ENCODE results near the gene FAM25A. TPM values are rescaled to one million over a fixed set of nuclear protein-coding genes. Genes with fewer than 3 reads are reported as not detected.

FAM25A gene
- polyA plus RNA-seq, 2 of the 4 experiments (the other 2 are of a cell fraction) = not detected

DNA sequence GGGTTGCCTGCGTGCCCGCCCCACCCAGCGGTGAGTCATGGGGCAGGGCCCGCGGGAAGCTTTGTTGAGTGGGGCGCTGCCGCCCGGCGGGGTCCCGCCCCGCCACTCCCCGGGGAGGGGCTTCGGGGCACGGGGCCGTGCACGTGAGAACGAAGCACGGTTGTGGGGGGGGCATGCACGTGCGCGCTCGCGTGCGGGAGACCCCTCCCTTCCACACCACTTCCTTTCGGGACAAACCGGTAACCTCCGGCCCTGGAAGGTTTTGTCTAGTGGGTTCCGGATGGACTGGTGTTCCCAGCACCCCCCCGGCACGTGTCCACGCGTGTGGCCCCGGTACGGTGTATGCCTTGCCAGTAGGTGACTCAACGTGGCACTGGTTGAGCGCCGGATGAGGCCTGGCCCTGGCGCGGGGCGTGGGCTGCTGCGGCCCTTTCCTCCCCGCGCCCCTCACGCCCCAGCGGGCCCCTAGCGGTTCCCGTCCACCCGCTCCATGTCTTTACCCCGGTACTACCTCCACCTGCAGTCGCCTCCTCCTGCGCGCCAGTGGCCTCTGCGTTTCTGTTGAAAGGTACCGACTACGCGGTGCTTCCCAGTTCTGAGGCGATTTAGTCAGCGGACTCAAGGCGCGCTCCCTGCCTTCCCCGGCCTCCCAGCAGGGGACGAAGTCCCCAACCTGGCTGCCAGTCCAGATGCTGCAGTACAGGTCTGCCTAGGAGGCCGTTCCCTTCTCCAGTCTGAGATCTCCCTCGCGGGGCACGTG, 48.7 kb upstream of the FAM25A start:
- no peak for FAIRE-seq
- ChIA-PET CTCF (interaction anchor here (0.7 to 7.2 kb wide), 4 partner anchors 11 to 211 kb away, joined by 3 to 57 read pairs (median 22); no protein-coding TSS in a partner anchor), POLR2A (interaction anchor here (0.6 to 1.6 kb wide), 7 partner anchors 15 to 215 kb away, joined by 3 to 9 read pairs (median 5); partner anchors contain the start of genes BMPR1A, GLUD1, MMRN2 and SHLD2)
- peak; percentile 79 to 85 for DNase-seq (ENCODE audit: low read depth in 1 of 2, low spot score in 1 of 2)
- Histone ChIP-seq H3K9me3 (no peaks in the 10 kb centered on the region), H3K4me3 (peak overlapping the region; percentile 59), H3K4me1 (peaks cover 40% of the 10 kb centered on the region), H3K4me2 (peak overlapping the region; percentile 88), H3K27ac (peak overlapping the region; percentile 87 to 96)
- WGBS (ENCODE audit: missing lambda C conversion rate) = 69% methylated on average over 21 of the region's 66 CpGs
- peak; percentile 73; the same call in 1 of the 2 replicates for TF ChIP-seq HOXB5 (CRISPR knock-in tag; IDR thresholded peaks at IDR 0.05)
- TF ChIP-seq EP300 (IDR thresholded peaks at IDR 0.05) = no peak
- peak; percentile 73 for TF ChIP-seq FOSL2 (IDR thresholded peaks at IDR 0.05)
- TF ChIP-seq FOSL2 (CRISPR knock-in tag; IDR thresholded peaks at IDR 0.05) = peak; percentile 96
- TF ChIP-seq PHF8 (IDR thresholded peaks at IDR 0.05; ENCODE audit: borderline replicate concordance, low read depth) = 0 out of 2 replicates have a peak, but pooled peaks have one; percentile 11
- TF ChIP-seq JUNB (IDR thresholded peaks at IDR 0.05) = peak; percentile 52
- peak; percentile 64; the same call in 1 of the 2 replicates for TF ChIP-seq GATA3 (IDR thresholded peaks at IDR 0.05; ENCODE audit: borderline replicate concordance)
- TF ChIP-seq NPAS2 (CRISPR knock-in tag; IDR thresholded peaks at IDR 0.05; ENCODE audit: borderline replicate concordance) = peak; percentile 99
- TF ChIP-seq JUN (IDR thresholded peaks at IDR 0.05) = peak; percentile 6 to 73; a peak in 2 of 5 replicates
- no peak for TF ChIP-seq ZSCAN20 (CRISPR knock-in tag; IDR thresholded peaks at IDR 0.05)
- TF ChIP-seq, protein P1, sequence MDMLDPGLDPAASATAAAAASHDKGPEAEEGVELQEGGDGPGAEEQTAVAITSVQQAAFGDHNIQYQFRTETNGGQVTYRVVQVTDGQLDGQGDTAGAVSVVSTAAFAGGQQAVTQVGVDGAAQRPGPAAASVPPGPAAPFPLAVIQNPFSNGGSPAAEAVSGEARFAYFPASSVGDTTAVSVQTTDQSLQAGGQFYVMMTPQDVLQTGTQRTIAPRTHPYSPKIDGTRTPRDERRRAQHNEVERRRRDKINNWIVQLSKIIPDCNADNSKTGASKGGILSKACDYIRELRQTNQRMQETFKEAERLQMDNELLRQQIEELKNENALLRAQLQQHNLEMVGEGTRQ (IDR thresholded peaks at IDR 0.05) = peak; percentile 51
- peak; percentile 97 for TF ChIP-seq BHLHE40 (IDR thresholded peaks at IDR 0.05; ENCODE audit: low read depth, low read length)
- no peak; a peak in 1 of 5 replicates for TF ChIP-seq RAD21 (conservative IDR thresholded peaks at IDR 0.05 in 1 of 2, IDR thresholded peaks at IDR 0.05 in 1 of 2)
- TF ChIP-seq, protein P2, sequence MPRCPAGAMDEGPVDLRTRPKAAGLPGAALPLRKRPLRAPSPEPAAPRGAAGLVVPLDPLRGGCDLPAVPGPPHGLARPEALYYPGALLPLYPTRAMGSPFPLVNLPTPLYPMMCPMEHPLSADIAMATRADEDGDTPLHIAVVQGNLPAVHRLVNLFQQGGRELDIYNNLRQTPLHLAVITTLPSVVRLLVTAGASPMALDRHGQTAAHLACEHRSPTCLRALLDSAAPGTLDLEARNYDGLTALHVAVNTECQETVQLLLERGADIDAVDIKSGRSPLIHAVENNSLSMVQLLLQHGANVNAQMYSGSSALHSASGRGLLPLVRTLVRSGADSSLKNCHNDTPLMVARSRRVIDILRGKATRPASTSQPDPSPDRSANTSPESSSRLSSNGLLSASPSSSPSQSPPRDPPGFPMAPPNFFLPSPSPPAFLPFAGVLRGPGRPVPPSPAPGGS (IDR thresholded peaks at IDR 0.05) = peak; percentile 42; the same call in 1 of the 3 replicates
- no peak for TF ChIP-seq FOXS1 (CRISPR knock-in tag; IDR thresholded peaks at IDR 0.05)
- TF ChIP-seq, protein P3, sequence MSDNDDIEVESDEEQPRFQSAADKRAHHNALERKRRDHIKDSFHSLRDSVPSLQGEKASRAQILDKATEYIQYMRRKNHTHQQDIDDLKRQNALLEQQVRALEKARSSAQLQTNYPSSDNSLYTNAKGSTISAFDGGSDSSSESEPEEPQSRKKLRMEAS (IDR thresholded peaks at IDR 0.05) = peak; percentile 99
- TF ChIP-seq, protein P4, sequence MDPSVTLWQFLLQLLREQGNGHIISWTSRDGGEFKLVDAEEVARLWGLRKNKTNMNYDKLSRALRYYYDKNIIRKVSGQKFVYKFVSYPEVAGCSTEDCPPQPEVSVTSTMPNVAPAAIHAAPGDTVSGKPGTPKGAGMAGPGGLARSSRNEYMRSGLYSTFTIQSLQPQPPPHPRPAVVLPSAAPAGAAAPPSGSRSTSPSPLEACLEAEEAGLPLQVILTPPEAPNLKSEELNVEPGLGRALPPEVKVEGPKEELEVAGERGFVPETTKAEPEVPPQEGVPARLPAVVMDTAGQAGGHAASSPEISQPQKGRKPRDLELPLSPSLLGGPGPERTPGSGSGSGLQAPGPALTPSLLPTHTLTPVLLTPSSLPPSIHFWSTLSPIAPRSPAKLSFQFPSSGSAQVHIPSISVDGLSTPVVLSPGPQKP (IDR thresholded peaks at IDR 0.05; ENCODE audit: low read depth, low read length) = no peak
- TF ChIP-seq, protein P5, sequence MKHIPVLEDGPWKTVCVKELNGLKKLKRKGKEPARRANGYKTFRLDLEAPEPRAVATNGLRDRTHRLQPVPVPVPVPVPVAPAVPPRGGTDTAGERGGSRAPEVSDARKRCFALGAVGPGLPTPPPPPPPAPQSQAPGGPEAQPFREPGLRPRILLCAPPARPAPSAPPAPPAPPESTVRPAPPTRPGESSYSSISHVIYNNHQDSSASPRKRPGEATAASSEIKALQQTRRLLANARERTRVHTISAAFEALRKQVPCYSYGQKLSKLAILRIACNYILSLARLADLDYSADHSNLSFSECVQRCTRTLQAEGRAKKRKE (CRISPR knock-in tag; IDR thresholded peaks at IDR 0.05; ENCODE audit: low read depth) = peak; percentile 58; the same call in 1 of the 2 replicates
- no peak for TF ChIP-seq ESRRA (IDR thresholded peaks at IDR 0.05; ENCODE audit: borderline replicate concordance, low read length)
- TF ChIP-seq MYC (IDR thresholded peaks at IDR 0.05; ENCODE audit: borderline replicate concordance, low read length) = peak; percentile 92
- peak; percentile 68 to 79 for ATAC-seq

All from A549 (cell line).